Activated CD4-positive, alpha-beta memory T cell treated with anti-CD3 and anti-CD28 coated beads for 36 hours (primary cell): ENCODE measurements around the gene AKR1A1. TPM values are rescaled to one million over a fixed set of nuclear protein-coding genes. Genes with fewer than 3 reads are reported as not detected.

Experiments
- CTCF ChIA-PET: fragments of 350-600 bp; sonication (Branson Sonifier 250); formaldehyde crosslinking; loops from one replicate; lab custom pipeline; 2021; ENCODE audit warnings: antibody characterized with exemption, inconsistent platforms; lab: Charles Lee
- POLR2A ChIA-PET: fragments of 350-600 bp; sonication (Branson Sonifier 250); formaldehyde crosslinking; loops from one replicate; lab custom pipeline; 2021; ENCODE audit warnings: antibody characterized with exemption; lab: Charles Lee
- DNase-seq: peaks from one replicate; pipeline ENCODE4 v3.0.0-alpha.2; 2020
- H3K27ac Mint-ChIP-seq: one replicate; pipeline ENCODE4 v1.8.0; 2021; ENCODE audit warnings: mixed read lengths
- H3K27me3 Mint-ChIP-seq: one replicate; pipeline ENCODE4 v1.8.0; 2021; ENCODE audit warnings: mixed read lengths
- H3K36me3 Mint-ChIP-seq: one replicate; pipeline ENCODE4 v1.8.0; 2021; ENCODE audit warnings: mixed read lengths
- H3K4me1 Mint-ChIP-seq: one replicate; pipeline ENCODE4 v1.8.0; 2021; ENCODE audit warnings: low read depth, mixed read lengths
- H3K4me3 Mint-ChIP-seq: one replicate; pipeline ENCODE4 v1.8.0; 2021; ENCODE audit warnings: mild to moderate bottlenecking, mixed read lengths
- H3K9me3 Mint-ChIP-seq: one replicate; pipeline ENCODE4 v1.8.0; 2021; ENCODE audit warnings: mixed read lengths
- intact Hi-C: fragments of 100-400 bp; cut with micrococcal nuclease; formaldehyde crosslinking; loops from one replicate; pipeline ENCODE4 v1.15.1; 2023
- total RNA-seq, 2 experiments: library from RNA; stranded (reverse); gene quantifications; one replicate each; pipeline ENCODE4 v1.2.3, GENCODE V29; 2021

AKR1A1 gene
- total RNA-seq, 2 experiments from 2014 or later: 184 TPM

DNA sequence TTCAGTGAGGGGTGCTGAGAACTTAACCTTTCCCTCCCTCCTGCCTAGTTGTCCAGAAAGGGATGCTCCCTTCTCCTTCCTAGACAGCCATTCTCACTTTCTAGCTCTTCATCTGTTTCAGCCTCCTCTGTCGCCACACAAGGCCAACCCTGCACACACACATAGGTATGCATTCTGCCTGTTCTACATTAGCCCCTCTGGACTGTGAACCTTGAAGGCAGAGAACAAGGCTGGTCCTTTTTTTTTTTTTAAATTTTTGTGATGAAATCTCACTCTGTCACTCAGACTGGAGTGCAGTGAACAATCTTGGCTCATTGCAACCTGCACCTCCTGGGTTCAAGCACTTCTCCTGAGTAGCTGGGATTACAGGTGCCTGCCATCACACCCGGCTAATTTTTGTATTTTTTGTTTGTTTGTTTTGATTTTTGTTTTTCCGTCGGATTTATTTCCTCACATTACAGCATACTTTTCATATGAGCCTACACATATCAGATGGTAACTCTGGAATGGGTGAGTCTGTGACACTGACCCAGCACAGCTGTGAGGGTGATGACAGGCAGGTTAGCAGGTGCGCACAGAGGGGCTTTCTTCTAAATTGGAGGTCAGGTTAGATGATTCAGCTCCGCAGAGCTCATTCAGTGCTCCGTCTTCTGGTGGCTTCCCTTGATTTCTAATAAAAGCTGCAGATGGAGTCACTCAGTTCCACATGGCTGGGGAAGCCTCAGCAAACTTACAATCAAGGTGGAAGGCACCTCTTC, 4.9 kb upstream of the AKR1A1 start:
- DNase-seq: no peak
- peaks cover 29% of the 10 kb centered on the region for H3K4me1 Mint-ChIP-seq
- H3K36me3 Mint-ChIP-seq: no peaks in the 10 kb centered on the region
- no peak overlapping the region for H3K4me3 Mint-ChIP-seq
- no peaks in the 10 kb centered on the region for H3K27me3 Mint-ChIP-seq
- intact Hi-C loops: no loop called here
- CTCF ChIA-PET: interaction anchor here (1.7 to 2.6 kb wide), 3 partner anchors 24 to 52 kb away, joined by 3 to 18 read pairs (median 14); no protein-coding TSS in a partner anchor
- no peaks in the 10 kb centered on the region for H3K9me3 Mint-ChIP-seq
- no peak overlapping the region for H3K27ac Mint-ChIP-seq
- POLR2A ChIA-PET: interaction anchor here (0.6 to 3.6 kb wide), 7 partner anchors 22 to 824 kb away, joined by 3 to 50 read pairs (median 3); partner anchors contain the start of genes CCDC163, MMACHC and PRDX1

- H3K4me1 Mint-ChIP-seq: peaks cover 23% of the 10 kb centered on the region
- H3K9me3 Mint-ChIP-seq: no peaks in the 10 kb centered on the region
- H3K36me3 Mint-ChIP-seq: peaks cover 13% of the 10 kb centered on the region
- no peaks in the 10 kb centered on the region for H3K27me3 Mint-ChIP-seq
- intact Hi-C loops: loop anchor here (1.0 to 2.0 kb wide), 4 partner anchors 19 to 51 kb away; partner anchors contain the start of genes CCDC163 and MMACHC
- H3K4me3 Mint-ChIP-seq: peak overlapping the region; percentile 94
- DNase-seq: no peak
- POLR2A ChIA-PET: interaction anchor here (0.6 to 2.1 kb wide), 9 partner anchors 16 to 212 kb away, joined by 3 to 42 read pairs (median 6); partner anchors contain the start of genes CCDC163, MMACHC, NASP and PRDX1
- peak overlapping the region; percentile 91 for H3K27ac Mint-ChIP-seq
- CTCF ChIA-PET: interaction anchor here (0.8 to 2.2 kb wide), 9 partner anchors 16 to 248 kb away, joined by 3 to 22 read pairs (median 3); partner anchors contain the start of genes NASP and PRDX1
These were observed 1.1 kb downstream of the AKR1A1 start for GRCh38 chr1:45551684-45552083.

- Mint-ChIP-seq H3K9me3 (no peaks in the 10 kb centered on the region), H3K4me1 (peaks cover 25% of the 10 kb centered on the region), H3K4me3 (peak overlapping the region; percentile 94), H3K36me3 (peaks cover 13% of the 10 kb centered on the region), H3K27me3 (no peaks in the 10 kb centered on the region), H3K27ac (no peak overlapping the region)
- POLR2A ChIA-PET: no interaction called here
- DNase-seq: peak; percentile 33
- CTCF ChIA-PET: interaction anchor here (1.4 to 2.2 kb wide), 3 partner anchors 17 to 40 kb away, joined by 3 to 22 read pairs (median 13); no protein-coding TSS in a partner anchor
- intact Hi-C loops: no loop called here
These were observed 1.7 kb downstream of the AKR1A1 start for GRCh38 chr1:45552331-45552730.

DNA sequence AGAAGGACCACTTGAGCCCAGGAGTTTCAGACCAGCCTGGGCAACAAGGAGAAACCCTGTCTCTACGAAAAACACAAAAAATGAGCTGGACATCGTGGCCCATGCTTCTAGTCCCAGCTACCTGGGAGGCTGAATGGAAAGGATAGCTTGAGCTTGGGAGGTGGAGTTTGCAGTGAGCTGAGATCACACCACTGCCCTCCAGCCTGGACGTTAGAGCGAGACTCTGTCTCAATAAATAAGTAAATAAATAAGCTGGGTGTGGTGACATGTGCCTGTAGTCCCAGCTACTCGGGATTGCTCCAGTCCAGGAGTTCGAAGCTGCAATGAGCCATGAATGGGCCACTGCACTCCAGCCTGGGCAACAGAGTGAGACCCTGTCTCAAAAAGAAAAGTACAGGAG, 3.6 kb downstream of the AKR1A1 start:
- Mint-ChIP-seq H3K4me1 (peaks cover 30% of the 10 kb centered on the region), H3K27ac (no peak overlapping the region), H3K27me3 (no peaks in the 10 kb centered on the region), H3K9me3 (no peaks in the 10 kb centered on the region), H3K4me3 (no peak overlapping the region), H3K36me3 (peaks cover 15% of the 10 kb centered on the region)
- ChIA-PET POLR2A (interaction anchor here (2.1 kb wide), 1 partner anchor 33 kb away, joined by 9 read pairs; the partner anchor contains the start of gene PRDX1), CTCF (interaction anchor here (1.1 to 1.3 kb wide), 3 partner anchors 16 to 42 kb away, joined by 3 to 5 read pairs (median 3); no protein-coding TSS in a partner anchor)
- no peak for DNase-seq
- intact Hi-C loops: no loop called here

GRCh38 chr1:45557422-45557944, 6.9 kb downstream of the AKR1A1 start:
- Mint-ChIP-seq H3K27me3 (no peaks in the 10 kb centered on the region), H3K4me1 (peaks cover 18% of the 10 kb centered on the region), H3K27ac (no peak overlapping the region), H3K36me3 (peaks cover 17% of the 10 kb centered on the region), H3K4me3 (no peak overlapping the region), H3K9me3 (no peaks in the 10 kb centered on the region)
- ChIA-PET POLR2A (interaction anchor here (0.6 to 1.2 kb wide), 2 partner anchors 17 to 36 kb away, joined by 3 read pairs; partner anchors contain the start of gene PRDX1), CTCF (interaction anchor here (1.8 kb wide), 1 partner anchor 12 kb away, joined by 4 read pairs; no protein-coding TSS in a partner anchor)
- DNase-seq: no peak
- intact Hi-C loops: no loop called here

GRCh38 chr1:45563843-45564242, 13.2 kb downstream of the AKR1A1 start:
- Mint-ChIP-seq H3K27ac (no peak overlapping the region), H3K36me3 (peaks cover 29% of the 10 kb centered on the region)
- CTCF ChIA-PET: interaction anchor here (0.8 kb wide), 1 partner anchor 64 kb away, joined by 4 read pairs; the partner anchor contains the start of genes CCDC163 and MMACHC

GRCh38 chr1:45566722-45567121, 16.1 kb downstream of the AKR1A1 start:
- H3K9me3 Mint-ChIP-seq: no peaks in the 10 kb centered on the region
- no peak overlapping the region for H3K27ac Mint-ChIP-seq
- CTCF ChIA-PET: interaction anchor here (0.6 to 7.7 kb wide), 4 partner anchors 16 to 76 kb away, joined by 3 to 142 read pairs (median 28); partner anchors contain the start of genes AKR1A1 and TESK2
- peaks cover 36% of the 10 kb centered on the region for H3K36me3 Mint-ChIP-seq
- H3K4me3 Mint-ChIP-seq: no peak overlapping the region
- H3K27me3 Mint-ChIP-seq: no peaks in the 10 kb centered on the region
- intact Hi-C loops: no loop called here
- POLR2A ChIA-PET: interaction anchor here (1.0 to 1.5 kb wide), 2 partner anchors 15 to 46 kb away, joined by 3 to 6 read pairs; partner anchors contain the start of gene PRDX1
- no peaks in the 10 kb centered on the region for H3K4me1 Mint-ChIP-seq
- no peak for DNase-seq

More at GRCh38 chr1:45563843-45564242, 13.2 kb downstream of the AKR1A1 start:
- Mint-ChIP-seq H3K9me3 (no peaks in the 10 kb centered on the region), H3K4me1 (peaks cover 3% of the 10 kb centered on the region), H3K27me3 (no peaks in the 10 kb centered on the region), H3K4me3 (no peak overlapping the region)
- intact Hi-C loops: no loop called here
- DNase-seq: no peak
- POLR2A ChIA-PET: interaction anchor here (2.1 kb wide), 1 partner anchor 42 kb away, joined by 11 read pairs; the partner anchor contains the start of gene PRDX1

DNA sequence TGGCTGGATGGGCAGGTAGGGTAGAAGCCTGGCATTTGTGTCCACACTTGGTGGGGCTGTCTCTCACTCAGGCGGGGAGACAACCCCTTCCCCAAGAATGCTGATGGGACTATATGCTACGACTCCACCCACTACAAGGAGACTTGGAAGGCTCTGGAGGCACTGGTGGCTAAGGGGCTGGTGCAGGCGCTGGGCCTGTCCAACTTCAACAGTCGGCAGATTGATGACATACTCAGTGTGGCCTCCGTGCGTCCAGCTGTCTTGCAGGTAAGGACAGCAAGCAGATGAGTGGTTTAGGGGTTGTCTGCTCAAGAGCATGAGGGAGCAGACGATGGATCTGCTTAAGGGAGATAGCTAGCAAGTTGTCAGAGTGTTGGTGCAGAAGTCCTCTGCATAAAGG, 17.3 kb downstream of the AKR1A1 start:
- no peaks in the 10 kb centered on the region for H3K9me3 Mint-ChIP-seq

GRCh38 chr1:45568421-45568820, 17.8 kb downstream of the AKR1A1 start:
- Mint-ChIP-seq H3K36me3 (peaks cover 29% of the 10 kb centered on the region), H3K4me1 (no peaks in the 10 kb centered on the region), H3K27me3 (no peaks in the 10 kb centered on the region), H3K4me3 (no peak overlapping the region), H3K9me3 (no peaks in the 10 kb centered on the region), H3K27ac (no peak overlapping the region)
- CTCF ChIA-PET: interaction anchor here (0.5 to 7.7 kb wide), 18 partner anchors 11 to 469 kb away, joined by 3 to 142 read pairs (median 4); partner anchors contain the start of genes AKR1A1, MUTYH, NASP and PRDX1
- intact Hi-C loops: no loop called here
- POLR2A ChIA-PET: interaction anchor here (1.5 to 1.7 kb wide), 2 partner anchors 18 to 56 kb away, joined by 5 to 6 read pairs; partner anchors contain the start of gene AKR1A1
- DNase-seq: no peak

More for the DNA sequence above, 17.3 kb downstream of the AKR1A1 start:
- Mint-ChIP-seq H3K4me1 (no peaks in the 10 kb centered on the region), H3K27me3 (no peaks in the 10 kb centered on the region), H3K4me3 (no peak overlapping the region), H3K27ac (no peak overlapping the region), H3K36me3 (peaks cover 32% of the 10 kb centered on the region)
- DNase-seq: no peak
- CTCF ChIA-PET: interaction anchor here (1.1 to 7.7 kb wide), 8 partner anchors 15 to 208 kb away, joined by 3 to 142 read pairs (median 21); partner anchors contain the start of genes AKR1A1, NASP and TESK2
- POLR2A ChIA-PET: interaction anchor here (1.5 to 1.7 kb wide), 2 partner anchors 17 to 55 kb away, joined by 5 to 6 read pairs; partner anchors contain the start of gene AKR1A1
- intact Hi-C loops: no loop called here

DNA sequence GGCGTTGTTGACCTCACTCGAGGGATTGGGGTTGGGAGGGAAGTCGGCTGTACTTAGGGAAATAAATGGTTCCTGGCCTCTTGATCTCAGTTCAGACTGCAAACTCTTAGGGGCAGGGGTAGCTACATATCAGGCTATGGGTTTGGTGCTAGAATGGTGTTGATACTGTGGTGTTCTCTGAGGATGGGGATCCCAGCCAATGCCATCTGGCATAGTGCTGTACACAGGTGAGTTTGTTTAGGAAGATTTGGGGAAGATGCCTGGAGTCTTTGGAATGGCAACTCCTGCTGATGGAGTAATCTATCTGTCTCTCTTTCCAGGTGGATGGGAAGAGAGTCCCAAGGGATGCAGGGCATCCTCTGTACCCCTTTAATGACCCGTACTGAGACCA, 18.9 kb downstream of the AKR1A1 start:
- intact Hi-C loops: no loop called here
- Mint-ChIP-seq H3K36me3 (peaks cover 23% of the 10 kb centered on the region), H3K27ac (no peak overlapping the region), H3K4me1 (no peaks in the 10 kb centered on the region), H3K9me3 (no peaks in the 10 kb centered on the region), H3K27me3 (no peaks in the 10 kb centered on the region), H3K4me3 (no peak overlapping the region)
- CTCF ChIA-PET: interaction anchor here (0.6 to 7.7 kb wide), 21 partner anchors 10 to 230 kb away, joined by 3 to 142 read pairs (median 5); partner anchors contain the start of genes AKR1A1, MUTYH, NASP and PRDX1
- DNase-seq: no peak
- POLR2A ChIA-PET: interaction anchor here (1.1 kb wide), 2 partner anchors 18 to 255 kb away, joined by 3 to 4 read pairs; no protein-coding TSS in a partner anchor
